MCF 10A (cell line): ENCODE measurements around the gene CBX2. TPM values are rescaled to one million over a fixed set of nuclear protein-coding genes. Genes with fewer than 3 reads are reported as not detected.

Experiments used
- BruUV-seq: library from RNA; stranded (reverse); fragments of 400-500 nt; replicated peaks from 2 replicates; lab custom pipeline; 2021; lab: Mats Ljungman, UMichigan
- CTCF ChIA-PET: fragments of 300-600 bp; sonication (Branson Sonifier 250); formaldehyde crosslinking; extraction: SDS; loops from one replicate; lab custom pipeline; 2021; ENCODE audit warnings: antibody characterized with exemption, inconsistent platforms; lab: Yijun Ruan, JAX
- POLR2A ChIA-PET: fragments of 300-600, 350-650 bp; sonication (Branson Sonifier 250); formaldehyde crosslinking; extraction: SDS; loops from one replicate; lab custom pipeline; 2020; ENCODE audit warnings: antibody characterized with exemption, inconsistent platforms; lab: Yijun Ruan, JAX
- DNase-seq: peaks from one replicate; pipeline ENCODE4 v3.0.0-alpha.2; 2018; ENCODE audit not compliant: unreplicated experiment
- H3K27ac Mint-ChIP-seq: one replicate; pipeline ENCODE4 v1.8.0; 2022; ENCODE audit warnings: mild to moderate bottlenecking, low read depth, mixed read lengths; ENCODE audit not compliant: unreplicated experiment
- H3K27me3 Mint-ChIP-seq: one replicate; pipeline ENCODE4 v1.8.0; 2022; ENCODE audit warnings: mixed read lengths; ENCODE audit not compliant: insufficient read depth, unreplicated experiment
- H3K36me3 Mint-ChIP-seq: one replicate; pipeline ENCODE4 v1.8.0; 2022; ENCODE audit warnings: mild to moderate bottlenecking, moderate library complexity, mixed read lengths; ENCODE audit not compliant: insufficient read depth, unreplicated experiment
- H3K4me1 Mint-ChIP-seq: one replicate; pipeline ENCODE4 v1.8.0; 2022; ENCODE audit warnings: mixed read lengths; ENCODE audit not compliant: insufficient read depth, unreplicated experiment
- H3K4me3 Mint-ChIP-seq: one replicate; pipeline ENCODE4 v1.8.0; 2022; ENCODE audit warnings: mild to moderate bottlenecking, moderate library complexity, mixed read lengths; ENCODE audit not compliant: unreplicated experiment
- H3K9me3 Mint-ChIP-seq: one replicate; pipeline ENCODE4 v1.8.0; 2022; ENCODE audit warnings: mixed read lengths; ENCODE audit not compliant: unreplicated experiment
- CTCF ChIP-seq: fragments of 200-600 bp; IDR thresholded peaks from one replicate; pipeline ENCODE4 v1.8.0; 2022; ENCODE audit warnings: antibody characterized with exemption, mild to moderate bottlenecking; ENCODE audit not compliant: unreplicated experiment
- intact Hi-C: fragments of 100-400 bp; cut with micrococcal nuclease; formaldehyde crosslinking; loops from 2 replicates; pipeline ENCODE4 v1.14.1; 2022
- total RNA-seq: library from RNA; stranded (reverse); gene quantifications from 2 replicates; pipeline ENCODE4 v1.2.3, GENCODE V29; 2022

The CBX2 gene
- total RNA-seq, 1 experiment from 2014 or later, result 3.9 TPM

DNA sequence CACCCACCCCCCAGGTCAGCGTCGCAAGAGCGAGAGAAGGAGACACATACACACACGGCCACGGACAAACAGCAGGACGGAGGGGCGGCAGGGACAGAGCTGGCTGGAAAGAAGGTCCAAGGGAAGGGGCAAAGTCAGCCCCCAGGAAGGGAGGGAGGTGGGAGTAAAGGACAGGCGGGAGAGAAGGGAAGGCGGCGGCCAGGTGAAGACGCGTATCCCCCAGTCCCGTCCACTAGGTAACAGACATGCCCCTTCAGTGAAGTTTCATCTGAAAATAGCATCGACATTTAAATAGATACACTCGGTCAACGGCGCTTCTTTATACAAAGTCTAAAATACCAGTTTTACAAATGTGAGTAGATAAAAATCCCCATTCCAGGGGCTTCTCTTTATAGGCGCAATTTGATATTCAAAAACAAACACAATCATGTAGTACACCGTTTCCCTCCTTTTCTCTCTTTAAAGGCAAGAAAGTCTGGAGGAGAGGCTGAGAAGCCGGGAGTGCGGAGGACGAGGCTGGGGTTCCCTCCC, 14.5 kb downstream of the CBX2 start:
- CTCF ChIA-PET, result interaction anchor here (0.6 kb wide), 1 partner anchor 52 kb away, joined by 3 read pairs; no protein-coding TSS in a partner anchor
- no peaks in the 10 kb centered on the region for H3K4me1 Mint-ChIP-seq

GRCh38 chr17:79792984-79793923, 15.3 kb downstream of the CBX2 start:
- no TSS peak for BruUV-seq
- no peaks in the 10 kb centered on the region for H3K9me3 Mint-ChIP-seq
- H3K4me3 Mint-ChIP-seq, result no peak overlapping the region
- CTCF ChIA-PET, result interaction anchor here (0.5 to 0.9 kb wide), 2 partner anchors 10 to 316 kb away, joined by 3 read pairs; no protein-coding TSS in a partner anchor
- no peak for TF ChIP-seq CTCF
- POLR2A ChIA-PET, result interaction anchor here (1.0 kb wide), 1 partner anchor 18 kb away, joined by 3 read pairs; no protein-coding TSS in a partner anchor
- no peaks in the 10 kb centered on the region for H3K27me3 Mint-ChIP-seq
- H3K36me3 Mint-ChIP-seq, result peaks cover 22% of the 10 kb centered on the region
- DNase-seq, result no peak
- H3K27ac Mint-ChIP-seq, result no peak overlapping the region
- no peaks in the 10 kb centered on the region for H3K4me1 Mint-ChIP-seq
- intact Hi-C loops, result no loop called here

More for the DNA sequence above, 14.5 kb downstream of the CBX2 start:
- no peak overlapping the region for H3K4me3 Mint-ChIP-seq
- no peaks in the 10 kb centered on the region for H3K9me3 Mint-ChIP-seq
- no peak for DNase-seq
- H3K27me3 Mint-ChIP-seq, result no peaks in the 10 kb centered on the region
- no peak overlapping the region for H3K27ac Mint-ChIP-seq
- peaks cover 22% of the 10 kb centered on the region for H3K36me3 Mint-ChIP-seq
- intact Hi-C loops, result no loop called here
- POLR2A ChIA-PET, result no interaction called here
- no TSS peak for BruUV-seq
- TF ChIP-seq CTCF, result no peak

GRCh38 chr17:79793924-79794304, 16.0 kb downstream of the CBX2 start:
- Mint-ChIP-seq H3K27ac (no peak overlapping the region), H3K4me1 (no peaks in the 10 kb centered on the region), H3K27me3 (peaks cover 6% of the 10 kb centered on the region), H3K4me3 (no peak overlapping the region), H3K9me3 (no peaks in the 10 kb centered on the region), H3K36me3 (peaks cover 22% of the 10 kb centered on the region)
- no peak for DNase-seq
- ChIA-PET CTCF (interaction anchor here (0.9 kb wide), 1 partner anchor 9 kb away, joined by 3 read pairs; no protein-coding TSS in a partner anchor), POLR2A (interaction anchor here (1.0 to 1.2 kb wide), 2 partner anchors 18 to 42 kb away, joined by 3 read pairs; no protein-coding TSS in a partner anchor)
- no peak for TF ChIP-seq CTCF
- intact Hi-C loops, result no loop called here
- no TSS peak for BruUV-seq
